Activated CD8-positive, alpha-beta memory T cell treated with anti-CD3 and anti-CD28 coated beads for 24 hours (primary cell): ENCODE data around the gene MOXD1.
"Not testable (repeated sequence)": the region's sequence is repeated elsewhere in the genome, so short reads cannot be mapped to it uniquely, and the experiment has no call there.

Experiments
- DNase-seq: peaks from one replicate; pipeline ENCODE4 v3.0.0-alpha.2; 2020

Gene MOXD1

DNA sequence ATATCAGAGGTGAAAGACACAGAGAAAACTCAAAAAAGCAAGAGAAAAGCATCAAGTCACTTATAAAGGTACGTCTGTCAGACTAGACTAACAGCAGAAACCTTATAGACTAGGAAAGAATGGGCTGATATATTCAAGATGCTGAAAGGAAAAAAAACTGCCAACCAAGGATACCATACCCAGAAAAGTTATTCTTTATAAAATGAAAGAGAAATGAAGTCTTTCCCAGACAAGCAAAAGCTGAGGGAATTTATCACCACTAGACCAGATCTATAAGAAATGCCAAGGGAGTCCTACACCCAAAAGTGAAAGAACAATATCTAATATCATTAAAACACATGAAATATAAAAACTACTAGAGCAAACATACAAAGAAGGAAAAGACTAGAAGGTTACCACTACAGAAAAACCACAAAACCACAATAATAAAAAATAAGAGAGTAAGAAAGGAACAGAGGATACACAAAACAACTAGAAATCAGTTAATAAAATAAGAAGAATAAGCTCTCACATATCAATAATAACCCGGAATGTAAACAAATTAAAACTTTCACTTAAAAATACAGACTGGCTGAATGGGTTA, 6.2 kb downstream of the MOXD1 start:
- DNase-seq, result no peak

DNA sequence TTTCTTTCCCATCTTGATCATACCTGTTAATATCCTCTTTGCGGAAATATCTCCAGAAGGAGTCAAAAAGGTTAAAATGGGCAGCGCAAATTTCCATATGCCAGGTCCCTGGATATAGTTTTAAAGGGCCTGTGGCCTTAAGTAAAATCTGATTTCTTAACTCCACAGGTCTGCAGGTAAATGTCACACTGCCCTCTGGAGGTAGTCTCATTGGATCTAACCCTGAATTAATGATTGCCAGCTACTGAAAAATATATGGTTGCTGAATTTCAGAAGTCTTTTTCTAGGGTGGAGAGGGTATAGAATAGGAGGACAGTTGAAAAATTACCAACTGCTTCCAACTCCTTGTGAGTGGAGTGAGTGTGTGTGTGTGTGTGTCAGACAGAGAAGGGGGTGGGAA, 8.5 kb downstream of the MOXD1 start:
- DNase-seq, result no peak

DNA sequence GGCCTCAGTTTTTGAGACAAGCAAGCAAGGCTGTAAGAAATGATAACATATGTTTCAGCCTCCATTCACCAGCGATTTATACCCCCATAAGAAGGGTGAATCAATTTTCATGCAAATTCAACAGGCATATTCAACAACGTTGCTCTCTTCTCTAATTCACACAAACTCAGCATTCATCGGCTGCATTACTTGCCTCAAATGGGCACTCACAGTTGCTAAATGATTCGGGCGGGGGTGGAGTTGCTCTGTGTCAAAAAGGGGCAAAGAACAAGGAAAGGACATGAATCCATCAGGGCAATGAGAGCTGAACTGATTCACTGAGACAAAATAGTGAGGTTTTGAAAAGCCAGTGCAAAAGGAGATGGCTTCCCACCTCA, 9.0 kb downstream of the MOXD1 start:
- DNase-seq, result no peak

DNA sequence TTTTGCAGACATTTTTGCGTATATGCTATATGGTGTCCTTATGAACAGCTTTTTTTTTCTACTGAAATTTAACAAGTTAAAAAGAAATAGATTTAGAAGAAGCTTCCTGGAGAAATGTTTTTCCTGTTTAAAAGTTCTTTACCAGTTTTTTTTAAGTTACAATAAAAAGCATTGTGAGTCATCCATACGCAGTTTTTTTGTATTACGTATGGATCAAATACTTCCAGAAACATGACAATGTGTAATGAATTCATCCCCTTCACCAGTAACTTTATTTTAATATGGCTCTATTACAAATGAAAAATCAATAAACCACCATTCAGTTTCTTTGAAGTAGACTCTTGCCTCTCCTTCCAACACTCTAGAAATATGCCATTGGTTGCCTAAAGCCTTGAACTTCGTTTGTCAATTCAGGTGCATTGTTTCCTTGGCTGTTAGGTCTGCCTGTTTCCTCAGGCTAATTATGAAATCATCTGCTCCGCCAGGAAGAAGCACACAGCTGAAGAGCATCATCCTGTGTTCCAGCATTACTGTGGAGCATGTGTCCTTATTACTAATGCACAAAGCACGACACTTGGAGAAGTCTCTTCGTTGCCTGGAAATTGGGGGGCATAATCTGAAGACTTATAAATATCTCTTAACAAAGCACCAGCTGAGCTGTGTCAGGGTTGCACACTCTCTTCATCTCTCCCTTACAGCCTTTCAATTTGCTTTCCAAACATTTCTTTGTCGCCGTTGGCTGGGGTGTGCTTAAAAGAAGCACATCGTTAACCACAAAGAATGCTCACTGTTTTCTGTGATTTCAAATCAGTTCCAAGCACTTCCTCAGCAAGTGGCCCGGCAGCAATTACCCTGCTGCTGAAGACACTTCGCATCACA, 9.6 kb downstream of the MOXD1 start:
- DNase-seq, result no peak

DNA sequence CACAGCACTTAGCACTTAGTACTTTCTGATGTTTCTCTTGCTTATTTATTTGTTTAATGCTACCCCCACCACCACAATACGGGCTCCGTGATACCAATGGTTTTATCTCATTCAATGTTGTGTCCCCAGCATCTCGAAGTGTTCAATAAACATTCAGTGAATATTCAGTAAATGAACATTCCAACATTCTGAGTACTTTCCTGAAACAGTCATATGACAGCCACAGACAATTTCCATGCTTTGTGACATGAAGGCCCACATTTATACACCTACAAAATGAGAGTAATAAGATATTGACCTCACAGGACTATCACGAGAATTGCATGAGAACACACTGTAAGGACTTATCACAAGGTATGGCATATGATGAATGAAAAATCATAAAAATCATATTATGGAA, 10.8 kb downstream of the MOXD1 start:
- no peak for DNase-seq

DNA sequence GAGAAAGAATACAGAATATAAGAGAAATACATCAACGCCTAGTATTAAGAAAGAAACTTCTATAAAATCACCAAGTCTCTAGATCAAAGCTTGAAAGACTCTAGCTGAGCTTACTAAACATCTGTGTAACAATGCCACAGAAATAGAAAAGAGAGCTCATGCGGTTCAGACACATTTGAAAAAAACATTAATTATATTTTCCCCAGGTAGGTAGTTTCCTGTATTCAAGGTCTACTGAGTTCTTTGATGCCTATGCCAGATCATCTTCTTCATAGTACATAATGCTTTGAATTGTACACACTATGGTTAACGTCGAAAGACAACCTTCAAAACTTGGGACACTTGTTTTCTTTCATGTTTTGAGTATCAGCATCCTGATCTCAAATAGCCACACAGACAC, 11.3 kb downstream of the MOXD1 start:
- no peak for DNase-seq

DNA sequence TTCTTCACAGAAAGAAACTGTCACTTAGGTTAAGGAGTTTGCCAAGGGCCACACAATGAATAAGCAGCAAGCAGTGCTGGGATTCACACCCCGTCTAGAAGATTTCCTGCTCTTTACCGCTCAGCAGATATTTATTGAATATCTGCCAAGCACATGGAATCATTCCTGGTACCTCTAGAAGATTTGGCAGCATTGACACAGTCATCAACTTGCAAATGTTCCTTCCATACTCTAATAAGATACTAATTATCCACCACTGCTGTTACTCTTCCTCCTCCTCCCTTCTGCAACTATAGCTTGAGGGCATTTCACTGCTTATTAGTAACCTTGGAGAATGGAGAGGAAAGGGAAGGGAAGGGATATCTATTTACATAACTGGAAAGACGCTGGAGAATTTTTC, 13.0 kb downstream of the MOXD1 start:
- no peak for DNase-seq

DNA sequence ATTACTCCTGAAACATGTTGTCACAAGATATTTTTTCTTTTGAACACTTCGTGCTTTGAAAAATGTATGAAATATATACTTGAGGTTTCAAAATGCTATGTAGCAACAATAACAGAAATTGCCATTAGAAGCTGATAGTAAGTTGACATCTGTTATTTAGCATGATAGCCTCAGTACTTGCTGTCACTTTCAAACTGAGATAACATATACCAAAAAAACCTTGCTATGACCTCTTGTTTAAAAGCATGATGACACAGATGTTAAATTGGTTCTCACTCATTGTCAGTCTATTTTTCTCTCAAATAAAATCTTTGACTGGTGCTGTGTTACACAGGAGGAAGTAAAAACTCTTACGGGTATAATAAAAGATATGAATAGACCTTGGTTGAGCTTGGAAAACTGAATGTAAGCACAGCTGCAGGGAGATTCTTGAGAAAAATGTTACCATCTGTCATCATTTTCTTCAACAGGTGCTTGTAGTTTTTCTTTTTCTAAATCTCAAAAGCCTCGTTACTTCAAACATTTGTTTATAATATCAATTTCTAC, 18.6 kb downstream of the MOXD1 start:
- DNase-seq, result no peak

DNA sequence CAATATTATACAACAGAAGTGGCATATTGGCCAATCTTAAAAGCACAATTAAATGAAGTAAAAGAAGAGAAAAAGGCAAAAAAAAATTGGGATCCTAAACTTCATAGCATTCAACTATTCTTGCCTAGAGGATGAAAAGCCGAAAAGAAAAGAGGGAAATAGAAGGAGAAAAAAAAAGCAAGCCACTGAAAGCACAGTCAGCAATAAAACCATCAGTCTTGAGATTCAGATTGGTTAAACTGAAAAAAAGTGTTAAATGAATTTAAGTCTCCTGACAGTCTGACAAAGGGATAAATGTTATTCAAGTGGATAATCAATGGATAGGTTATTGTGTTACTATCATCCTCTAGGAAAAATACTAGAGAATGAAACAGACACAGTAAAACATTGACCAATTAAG, 19.9 kb downstream of the MOXD1 start:
- DNase-seq, result no peak

DNA sequence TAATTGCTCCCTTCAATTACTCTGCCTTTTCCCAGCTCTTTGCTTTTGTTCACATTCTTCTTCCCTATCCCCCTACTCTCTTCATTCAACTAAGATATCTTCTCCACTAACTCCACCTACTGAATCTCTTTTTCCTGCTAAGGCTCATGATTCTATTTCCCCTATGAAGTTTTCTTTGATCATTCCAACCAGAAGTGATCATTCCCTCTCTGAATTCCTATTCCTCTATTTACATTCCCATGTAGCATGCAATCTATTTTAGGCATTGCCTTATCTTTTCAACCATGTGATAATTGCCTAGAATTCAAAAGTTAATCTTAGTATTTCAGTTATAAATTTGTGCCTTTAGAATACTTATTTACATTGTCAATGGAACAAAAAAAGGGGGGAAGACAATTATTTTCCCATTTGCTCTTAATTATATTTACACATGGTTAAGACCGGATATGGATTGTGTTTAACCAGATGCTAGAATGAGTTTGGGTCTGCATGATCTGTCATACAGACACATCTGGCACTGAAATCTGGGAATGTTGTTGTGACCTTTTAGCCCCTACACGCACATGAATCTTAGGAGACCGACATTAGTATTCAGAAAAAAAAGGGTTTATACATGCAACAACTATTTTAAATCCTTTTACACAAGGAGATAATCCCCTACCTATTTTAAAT, 20.8 kb downstream of the MOXD1 start:
- DNase-seq, result no peak

DNA sequence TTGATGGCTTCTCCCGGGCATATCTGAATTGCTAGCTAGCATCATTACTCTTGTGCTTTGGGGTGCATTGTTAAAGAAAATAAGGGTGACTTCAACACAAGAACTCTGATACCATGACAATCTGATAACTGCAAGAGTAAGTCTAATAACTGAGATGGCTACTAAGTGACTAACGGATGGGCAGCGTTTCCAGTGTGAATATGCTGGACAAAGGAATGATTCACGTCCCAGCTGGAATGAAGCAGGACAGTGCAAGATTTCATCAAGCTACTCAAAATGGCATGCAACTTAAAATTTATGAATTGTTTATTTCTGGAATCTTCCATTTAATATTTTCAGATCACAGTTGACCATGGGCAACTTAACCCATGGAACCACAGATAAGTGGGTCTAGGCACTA, 31.7 kb downstream of the MOXD1 start:
- DNase-seq, result no peak

DNA sequence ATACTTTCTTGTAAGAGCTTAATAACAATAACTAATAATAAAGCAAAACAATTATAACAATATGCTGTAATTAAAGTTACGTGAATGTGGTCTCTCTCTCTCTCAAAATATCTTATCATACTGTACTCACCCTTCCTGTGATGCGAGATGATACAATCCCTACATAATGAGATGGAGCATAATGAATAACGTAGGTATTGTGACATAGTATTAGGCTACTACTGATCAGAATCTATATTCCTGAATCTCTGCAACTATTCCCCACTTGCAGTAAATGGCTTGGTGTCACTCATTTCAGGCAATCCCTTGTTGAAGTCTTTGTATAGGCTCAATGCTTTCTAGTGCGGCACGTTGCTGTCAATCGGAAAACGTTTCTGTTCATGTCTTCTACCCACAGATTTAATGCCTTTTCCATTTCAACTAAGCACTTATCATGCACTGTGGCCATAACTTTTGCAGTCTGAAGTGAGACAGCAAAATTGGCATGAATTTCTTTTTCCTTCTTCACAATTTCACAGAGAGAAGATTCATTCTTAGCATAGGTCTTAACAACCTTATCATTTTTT, 32.3 kb downstream of the MOXD1 start:
- DNase-seq, result no peak

DNA sequence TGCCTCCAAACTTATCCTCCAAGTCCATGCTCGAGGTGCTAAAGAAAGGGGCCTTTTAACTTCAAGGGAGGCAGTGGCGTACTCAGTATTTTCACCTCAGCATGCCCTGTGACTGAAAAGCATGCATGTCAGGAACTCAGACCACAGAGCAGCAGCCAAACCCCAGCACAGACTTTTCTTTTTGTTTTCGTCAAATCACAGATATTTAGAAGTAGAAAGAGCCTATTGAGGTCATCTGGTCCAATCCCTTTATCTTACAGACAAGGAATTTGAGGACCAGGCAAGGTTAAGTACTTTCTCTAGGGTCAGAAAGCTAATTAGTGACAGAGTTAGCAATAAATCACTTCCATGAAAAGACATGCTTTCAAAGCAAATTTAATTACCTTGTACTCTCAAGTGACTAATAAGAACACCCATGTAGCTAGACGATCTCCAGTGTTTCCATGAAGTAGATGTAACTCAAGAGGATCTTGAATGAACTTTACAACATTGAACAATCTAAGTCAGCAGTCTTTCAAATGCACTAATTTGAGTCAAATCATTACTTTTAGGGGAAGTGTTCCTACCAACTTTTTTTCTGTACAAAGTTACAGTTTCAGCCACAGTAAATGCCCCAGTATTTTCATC, 35.9 kb downstream of the MOXD1 start:
- no peak for DNase-seq

DNA sequence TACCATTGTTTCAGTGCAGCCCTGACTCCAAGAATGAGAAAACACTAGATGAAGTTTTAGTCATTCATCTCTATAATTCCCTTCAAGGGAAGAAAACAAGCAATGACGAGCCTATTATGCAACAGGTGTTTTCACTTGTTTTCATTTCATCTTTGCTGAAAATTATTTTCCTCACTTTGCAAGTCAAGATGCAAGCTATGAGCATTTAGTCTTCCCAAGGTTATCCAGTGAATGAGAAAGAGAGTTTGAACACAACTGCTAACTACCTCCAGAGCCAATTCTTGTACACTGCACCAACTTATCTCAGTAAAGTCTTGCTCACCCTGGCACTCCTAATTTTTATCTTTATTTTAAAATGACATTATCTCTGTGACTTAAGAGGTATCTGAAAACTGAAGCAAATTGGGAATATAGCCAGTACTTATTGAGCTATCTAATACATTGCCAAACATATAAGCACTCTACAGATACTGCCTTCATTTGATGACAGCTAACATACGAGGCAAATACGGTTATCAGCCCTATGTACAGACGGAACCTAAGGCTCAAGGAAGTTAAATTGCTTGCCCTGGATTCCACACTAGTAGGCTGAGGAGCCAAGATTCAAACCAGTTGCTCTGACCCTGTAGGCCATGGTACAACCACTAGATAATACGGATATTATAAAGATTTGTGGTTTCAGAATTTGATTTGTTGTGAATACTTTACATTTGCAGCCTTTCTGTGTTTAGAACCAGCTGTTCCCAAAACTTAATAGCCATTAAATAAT, 36.8 kb downstream of the MOXD1 start:
- no peak for DNase-seq

DNA sequence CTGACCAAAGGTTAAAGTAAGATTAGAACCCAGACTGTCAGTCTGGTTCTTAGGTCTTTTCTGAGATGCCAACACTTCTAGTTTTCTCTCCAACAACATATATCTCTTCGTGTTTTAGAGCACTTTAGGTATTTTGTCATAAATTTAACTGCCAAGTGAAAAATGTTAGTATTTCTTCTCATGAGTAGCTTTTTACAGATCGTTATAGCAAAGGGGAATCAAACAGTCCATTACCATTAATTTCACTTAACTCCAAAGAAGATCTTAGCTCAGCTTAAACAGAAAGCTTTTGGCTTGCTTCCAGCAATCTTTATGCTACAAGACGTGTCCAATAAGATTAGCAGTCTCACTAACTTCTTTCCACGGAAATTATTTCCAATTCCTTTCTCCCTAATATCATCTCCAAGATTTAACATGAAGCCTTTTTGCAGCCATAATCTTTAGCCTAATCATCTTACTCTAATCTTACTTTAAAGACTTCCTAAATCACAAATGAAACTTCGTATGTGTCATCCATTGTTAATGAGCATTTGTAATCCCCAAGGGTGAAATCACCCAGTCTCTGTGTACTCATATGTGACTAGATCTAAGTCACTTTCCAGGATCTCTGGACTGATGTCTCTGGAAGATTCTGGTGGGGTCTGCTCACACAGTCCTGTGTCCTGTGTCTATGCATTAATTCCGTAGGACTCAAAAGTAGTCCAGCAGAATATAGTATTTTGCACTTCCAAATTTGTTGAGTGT, 38.7 kb downstream of the MOXD1 start:
- DNase-seq, result no peak

DNA sequence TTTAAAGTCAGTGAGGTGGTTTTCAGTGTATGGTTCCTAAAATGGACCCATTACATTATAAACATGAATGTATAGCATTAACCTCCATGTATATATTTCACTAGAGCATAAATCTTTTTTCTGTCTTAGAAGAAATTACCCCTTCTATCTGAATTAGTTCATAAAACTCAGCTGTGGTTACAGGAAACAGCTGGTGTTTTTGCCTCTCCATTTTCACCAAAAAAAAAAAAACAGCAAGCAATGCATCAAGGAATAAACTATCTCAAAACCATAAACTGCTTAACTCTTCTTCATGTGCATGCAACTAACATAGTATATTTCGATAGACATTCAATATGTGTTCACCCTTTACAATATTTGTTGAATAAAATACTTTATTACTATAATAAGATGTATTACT, 40.2 kb downstream of the MOXD1 start:
- DNase-seq, result no peak

DNA sequence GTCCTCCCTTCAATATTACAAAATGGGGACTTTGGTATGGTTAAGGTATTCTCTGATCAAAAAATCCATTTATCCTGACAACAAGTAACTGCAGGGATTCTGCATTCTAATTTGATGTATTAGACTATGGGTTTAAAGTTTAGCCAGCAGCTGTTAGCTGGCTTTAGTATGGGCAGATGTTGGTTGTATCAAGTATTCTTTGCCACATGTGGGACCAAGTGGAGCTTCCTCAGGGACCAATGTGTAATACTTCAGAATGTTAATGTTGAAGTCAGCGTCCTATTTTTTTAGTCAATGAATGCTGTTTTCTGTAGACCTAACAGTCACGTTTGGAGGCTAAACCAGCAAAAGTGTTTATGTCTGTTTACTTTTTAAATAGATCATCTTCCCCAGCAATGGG, 41.4 kb downstream of the MOXD1 start:
- no peak for DNase-seq

DNA sequence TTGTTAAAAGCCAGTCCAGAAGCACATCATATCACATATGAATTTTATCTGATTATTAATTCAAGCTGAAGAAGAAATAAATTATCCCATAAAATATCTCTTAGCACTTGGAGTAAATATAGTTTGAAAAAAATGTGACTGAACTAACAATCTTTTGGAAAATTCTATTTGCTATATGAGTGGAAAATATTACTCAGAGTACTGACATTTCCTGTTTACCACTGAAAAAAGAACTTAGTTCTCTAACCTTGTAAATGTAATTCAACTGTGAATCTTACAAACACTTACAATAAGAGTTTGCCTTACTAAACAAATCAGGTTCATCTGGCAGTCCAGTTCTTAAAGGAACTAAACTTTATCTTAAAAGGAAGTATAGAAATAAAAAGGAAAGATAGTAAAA, 44.2 kb downstream of the MOXD1 start:
- DNase-seq, result no peak

DNA sequence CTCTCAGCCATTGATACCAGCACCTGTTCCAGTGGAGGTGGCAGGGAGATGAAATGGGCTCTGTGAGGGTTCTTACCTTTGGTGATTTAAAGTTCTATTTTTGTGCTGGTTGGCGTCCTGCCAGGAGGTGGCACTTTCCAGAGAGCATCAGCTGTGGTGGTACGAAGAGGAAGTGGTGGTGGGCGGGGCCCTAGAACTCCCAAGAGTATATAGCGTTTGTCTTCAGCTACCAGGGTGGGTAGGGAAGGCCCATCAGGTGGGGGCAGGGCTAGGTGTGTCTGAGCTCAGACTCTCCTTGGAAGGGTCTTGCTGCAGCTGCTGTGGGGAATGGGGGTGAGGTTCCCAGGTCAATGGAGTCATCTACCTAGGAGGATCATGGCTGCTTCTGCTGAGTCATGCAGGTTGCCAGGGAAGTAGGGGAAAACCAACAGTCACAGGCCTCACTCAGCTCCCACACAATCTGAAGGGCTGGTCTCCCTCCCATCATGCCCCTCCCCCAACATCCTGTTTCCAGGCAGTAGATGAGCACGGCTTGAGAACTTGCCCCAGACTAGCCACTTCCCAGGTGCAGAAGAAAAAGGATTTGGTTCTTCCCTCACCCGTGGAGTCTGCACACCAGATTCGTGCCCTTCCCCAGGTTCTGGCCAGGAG, 46.6 kb downstream of the MOXD1 start:
- DNase-seq, result peak; percentile 67

DNA sequence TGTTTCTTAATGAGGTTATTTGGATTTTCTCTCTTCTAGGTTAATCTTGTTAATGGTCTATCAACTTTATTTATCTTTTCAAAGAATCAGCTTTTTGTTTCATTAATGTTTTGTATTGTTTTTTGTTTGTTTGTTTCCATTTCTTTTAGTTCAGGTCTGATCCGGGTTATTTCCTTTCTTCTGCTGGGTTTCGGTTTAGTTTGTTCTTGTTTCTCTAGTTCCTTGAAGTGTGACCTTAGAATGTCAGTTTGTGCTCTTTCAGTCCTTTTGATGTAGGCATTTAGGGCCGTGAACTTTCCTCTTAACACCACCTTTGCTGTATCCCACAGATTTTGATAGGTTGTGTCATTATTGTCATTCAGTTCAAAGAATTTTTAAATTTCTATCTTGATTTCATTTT, 49.3 kb downstream of the MOXD1 start:
- DNase-seq, result not testable (repeated sequence)

DNA sequence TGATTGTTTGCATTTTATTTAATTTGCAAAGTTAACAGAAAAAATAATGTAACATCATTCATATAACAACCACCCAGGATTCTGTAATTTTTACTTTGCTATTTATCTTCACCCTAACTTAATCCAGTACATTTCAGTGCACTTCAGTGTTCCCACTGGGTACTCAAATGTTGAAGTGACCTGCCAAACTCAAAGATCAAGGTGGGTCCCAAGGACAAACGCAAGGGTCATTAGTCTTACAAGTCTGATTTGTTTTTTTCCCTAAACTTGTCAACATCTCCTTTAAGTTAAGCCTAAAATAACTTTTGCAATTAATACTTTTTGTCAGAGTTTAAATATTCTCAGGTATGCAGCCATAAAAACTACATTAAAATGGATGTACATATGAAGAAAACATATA, 53.0 kb downstream of the MOXD1 start:
- DNase-seq, result no peak
